Measurements from ENCODE around the gene OIT3.

OIT3 gene

DNA sequence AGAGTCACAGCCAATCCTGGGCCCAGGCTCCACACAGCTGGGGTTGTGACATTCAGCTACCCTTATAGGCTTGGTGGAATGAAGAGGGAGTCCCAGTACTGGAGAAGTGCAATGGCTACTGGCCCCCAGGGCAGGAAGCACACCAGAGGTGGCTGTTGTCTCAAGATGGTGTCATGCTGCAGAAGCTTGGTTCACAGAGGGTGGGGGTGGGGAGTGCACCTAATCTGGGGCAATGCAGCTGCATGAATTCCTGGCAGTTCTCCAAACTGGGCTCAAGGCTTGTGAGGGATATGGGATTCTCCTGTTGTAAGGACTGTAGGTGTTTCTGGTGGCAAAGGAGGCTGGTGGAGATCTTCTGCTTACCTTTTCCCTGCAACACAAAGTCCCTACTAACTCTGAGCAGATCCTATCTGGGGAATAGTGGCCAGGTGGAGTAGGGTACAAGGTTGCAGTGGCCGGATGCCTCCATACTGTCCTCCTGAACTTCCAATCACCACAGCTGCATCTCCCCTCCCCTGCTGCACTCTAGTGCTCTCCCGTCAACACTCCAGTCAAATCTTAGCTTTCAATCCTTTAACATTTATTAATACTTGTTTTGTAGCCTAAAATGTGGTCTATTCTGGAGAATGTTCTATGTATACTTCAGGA is 88.5 kb downstream of the OIT3 start:
- TF ChIP-seq, protein P1, sequence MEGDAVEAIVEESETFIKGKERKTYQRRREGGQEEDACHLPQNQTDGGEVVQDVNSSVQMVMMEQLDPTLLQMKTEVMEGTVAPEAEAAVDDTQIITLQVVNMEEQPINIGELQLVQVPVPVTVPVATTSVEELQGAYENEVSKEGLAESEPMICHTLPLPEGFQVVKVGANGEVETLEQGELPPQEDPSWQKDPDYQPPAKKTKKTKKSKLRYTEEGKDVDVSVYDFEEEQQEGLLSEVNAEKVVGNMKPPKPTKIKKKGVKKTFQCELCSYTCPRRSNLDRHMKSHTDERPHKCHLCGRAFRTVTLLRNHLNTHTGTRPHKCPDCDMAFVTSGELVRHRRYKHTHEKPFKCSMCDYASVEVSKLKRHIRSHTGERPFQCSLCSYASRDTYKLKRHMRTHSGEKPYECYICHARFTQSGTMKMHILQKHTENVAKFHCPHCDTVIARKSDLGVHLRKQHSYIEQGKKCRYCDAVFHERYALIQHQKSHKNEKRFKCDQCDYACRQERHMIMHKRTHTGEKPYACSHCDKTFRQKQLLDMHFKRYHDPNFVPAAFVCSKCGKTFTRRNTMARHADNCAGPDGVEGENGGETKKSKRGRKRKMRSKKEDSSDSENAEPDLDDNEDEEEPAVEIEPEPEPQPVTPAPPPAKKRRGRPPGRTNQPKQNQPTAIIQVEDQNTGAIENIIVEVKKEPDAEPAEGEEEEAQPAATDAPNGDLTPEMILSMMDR (IDR thresholded peaks at IDR 0.05; ENCODE audit: low read depth, low read length) = no peak
- peaks cover 3% of the 10 kb centered on the region; the same call in 1 of the 2 replicates for H3K9me3 ChIP-seq
- H3K36me3 ChIP-seq = no peaks in the 10 kb centered on the region
- peak; percentile 21 for DNase-seq
- H3K27me3 ChIP-seq = no peaks in the 10 kb centered on the region; the same call in 1 of the 2 replicates
- no peaks in the 10 kb centered on the region for H3K4me1 ChIP-seq
- H3K4me3 ChIP-seq (ENCODE audit: low read depth, low read length) = no peak overlapping the region
